Heart left ventricle (tissue), 16 donors: ENCODE results near the gene SNRPB2. TPM values are rescaled to one million over a fixed set of nuclear protein-coding genes. Genes with fewer than 3 reads are reported as not detected.

ENCODE experiments used
- ATAC-seq, 4 donors: fragments of 200-7000 bp; cut with Tn5 transposase; one replicate each; pipeline ENCODE4 v1.9.1; 2020 to 2022; ENCODE audit warnings: moderate library complexity in 4 of 4, mild to moderate bottlenecking in 3 of 4, moderate number of reproducible peaks in 1 of 4
- DNase-seq, 5 donors: peaks; one replicate each; pipeline ENCODE4 v3.0.0-alpha.2; 2020
- H3K27ac ChIP-seq, 12 donors: fragments of 200-600 bp; sonication (generic) in 4 of 12; one replicate each; pipeline versions ENCODE4 v1.5.0 to v1.8.0; 2016 to 2022; ENCODE audit warnings: mild to moderate bottlenecking in 2 of 12
- H3K27me3 ChIP-seq, 9 donors: fragments of 200-600 bp; sonication (generic) in 2 of 9; one replicate each; pipeline versions ENCODE4 v1.5.1 to v1.8.0; 2016 to 2022; ENCODE audit warnings: mild to moderate bottlenecking in 3 of 9
- H3K36me3 ChIP-seq, 9 donors: fragments of 200-600 bp; sonication (generic) in 2 of 9; one replicate each; pipeline versions ENCODE4 v1.5.0 to v1.8.0; 2018 to 2022; ENCODE audit warnings: mild to moderate bottlenecking in 2 of 9
- H3K4me1 ChIP-seq, 12 donors: fragments of 200-600 bp; sonication (generic) in 4 of 12; one replicate each; pipeline versions ENCODE4 v1.5.0 to v1.8.0; 2016 to 2022; ENCODE audit warnings: mild to moderate bottlenecking in 3 of 12
- H3K4me3 ChIP-seq, 12 donors: fragments of 200-600 bp; sonication (generic) in 4 of 12; one replicate each; pipeline versions ENCODE4 v1.5.0 to v1.8.0; 2017 to 2022; ENCODE audit warnings: mild to moderate bottlenecking in 9 of 12, moderate library complexity in 4 of 12
- H3K9me3 ChIP-seq, 12 donors: fragments of 200-600 bp; sonication (generic) in 4 of 12; one replicate each; pipeline versions ENCODE4 v1.5.0 to v1.8.0; 2016 to 2022; ENCODE audit warnings: mild to moderate bottlenecking in 1 of 12
- CTCF ChIP-seq, 12 donors: fragments of 200-600 bp; sonication (generic) in 4 of 12; IDR thresholded peaks; one replicate each; pipeline versions ENCODE4 v1.5.0 to v1.8.0; 2018 to 2022; ENCODE audit warnings: antibody characterized with exemption in 12 of 12, mild to moderate bottlenecking in 5 of 12
- POLR2A ChIP-seq, 2 donors: fragments of 450-650 bp; IDR thresholded peaks; one replicate each; pipeline ENCODE4 v1.6.1; 2017; ENCODE audit warnings: antibody characterized with exemption in 2 of 2, mild to moderate bottlenecking in 2 of 2, moderate library complexity in 2 of 2
- WGBS, 4 donors: extraction: QIAGEN DNeasy Blood & Tissue Kit in 2 of 4; methylation state at CpG; one replicate each; pipeline versions ENCODE4 v1.1.5 to v1.1.7; 2013 to 2018; 5-methylcytosine and 5-hydroxymethylcytosine counted together
- intact Hi-C, 10 donors: fragments of 100-400 bp; cut with DNase I; formaldehyde crosslinking; loops; one replicate each; pipeline versions ENCODE4 v1.11.1 to v1.14.2; 2022
- polyA plus RNA-seq, 2 donors: library from polyadenylated mRNA; stranded (reverse); fragments of 200-250 nt; gene quantifications; one replicate each; pipeline ENCODE4 v1.2.3, GENCODE V29; 2013
- total RNA-seq, 9 donors: library from RNA; depleted of rRNA in 2 of 9; stranded (reverse); fragments of >200 nt in 2 of 9; fragmentation: NEBNext Ultra II Directional in 3 of 9; extraction: Animal tissue kit (Norgen Biotek cat#: 25700) in 3 of 9; gene quantifications; one replicate each; pipeline versions ENCODE4 v1.1.0 to v1.2.4, GENCODE V29; 2016 to 2023
- donor health status: ischemic (EF 13 %, LVEDD 7.1; RV severe dilation, severe dysfunction).
- donor health status: healthy with polysubstance abuse.
- donor health status: DM: no; HTN: yes; CAD: no.
- donor health status: DM: no; HTN: no; CAD: no.
- donor health status: ischemic (EF 25% LVEDD 6.9; RV normal size, moderate dysfunction).
- donor health status: ischemic (EF 25% LVEDD 5.7; RV mildly dilated, moderate dysfunction).
- donor health status: healthy.
- donor health status: DM: yes; HTN: yes; CAD: no.
- donor health status: ischemic (EF 35%, LVEDD 5.7; RV mildly dilated, moderate dysfunction).
- donor health status: nonischemic (EF 11% LVEDD 7.7; RV severe dilation, severe dysfunction).
- donor health status: DM: yes; HTN: yes; CAD: no.
- donor health status: PGD.
- donor health status: ischemic (EF 29% LVEDD 5.4; RV normal size, mild dysfunction).
- donor health status: nonischemic (EF 23%, LVEDD 6.1; RV moderate dilation, normal function).

The SNRPB2 gene
- total and polyA plus RNA-seq, 11 donors: 20.2 to 60.9 (median 33.2) TPM

DNA sequence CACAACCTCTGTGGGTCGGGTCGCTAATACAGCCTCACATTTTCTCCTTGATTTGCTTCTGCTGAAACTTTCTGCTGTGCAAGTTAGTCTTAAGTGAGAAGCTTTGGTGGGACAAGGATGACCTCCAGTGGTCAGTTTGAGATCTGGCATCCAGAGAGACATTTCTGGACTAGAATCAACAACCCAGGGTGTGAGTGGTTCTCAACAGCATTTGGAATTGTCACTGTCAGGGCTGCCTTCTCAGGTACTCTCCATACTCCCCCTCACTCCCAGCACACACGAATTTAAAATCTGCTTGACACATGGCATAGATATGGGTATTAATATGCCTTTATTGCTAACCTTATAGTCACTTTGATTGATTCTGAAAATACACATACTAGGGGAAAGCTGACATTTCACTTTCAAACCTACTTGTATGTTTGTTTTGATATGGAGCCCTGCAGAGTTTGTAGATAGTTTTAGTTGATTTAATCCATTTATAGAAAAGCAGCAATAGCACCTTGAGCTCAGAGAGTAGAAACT lies 31.5 kb downstream of the SNRPB2 start:
- WGBS, 4 donors: 0 to 1% (median 0%) methylated on average over 3 of the region's 3 CpGs
- DNase-seq: peak in 4 of 5 donors; percentile 26 to 38 (median 26)
- peak; percentile 47 to 76 (median 68) for TF ChIP-seq CTCF (IDR thresholded peaks at IDR 0.05)
- no peak for TF ChIP-seq POLR2A (IDR thresholded peaks at IDR 0.05)
- Histone ChIP-seq H3K27ac (no peak overlapping the region), H3K27me3 (peaks cover 0 to 14% (median 2%) of the 10 kb centered on the region in 9 donors), H3K4me1 (peaks cover 0 to 5% (median 0%) of the 10 kb centered on the region in 12 donors), H3K36me3 (no peaks in the 10 kb centered on the region), H3K4me3 (no peak overlapping the region), H3K9me3 (no peaks in the 10 kb centered on the region)
- intact Hi-C loops: loop anchor here in 9 of 10 donors (1.0 to 10.0 kb wide), 5 partner anchors 57 to 244 kb away; no protein-coding TSS in a partner anchor
- ATAC-seq: peak in 3 of 4 donors; percentile 76 to 78 (median 78)

GRCh38 chr20:16764560-16764959 lies 34.7 kb downstream of the SNRPB2 start:
- no peaks in the 10 kb centered on the region for H3K36me3 ChIP-seq

GRCh38 chr20:16771213-16771612 lies 41.4 kb downstream of the SNRPB2 start:
- Histone ChIP-seq H3K36me3 (no peaks in the 10 kb centered on the region), H3K27ac (no peak overlapping the region), H3K4me1 (no peaks in the 10 kb centered on the region), H3K4me3 (no peak overlapping the region), H3K27me3 (peaks cover 0 to 7% (median 0%) of the 10 kb centered on the region in 9 donors), H3K9me3 (peaks cover 0 to 8% (median 0%) of the 10 kb centered on the region in 12 donors)
- no peak for TF ChIP-seq POLR2A (IDR thresholded peaks at IDR 0.05)
- peak in 1 of 12 donors; percentile 7 for TF ChIP-seq CTCF (IDR thresholded peaks at IDR 0.05)
- DNase-seq (no peak), ATAC-seq (no peak)
- intact Hi-C loops: no loop called here

More at GRCh38 chr20:16764560-16764959, 34.7 kb downstream of the SNRPB2 start:
- WGBS, 4 donors: 33 to 52% (median 46%) methylated on average over 4 of the region's 4 CpGs
- TF ChIP-seq POLR2A (IDR thresholded peaks at IDR 0.05): no peak
- no peak for TF ChIP-seq CTCF (IDR thresholded peaks at IDR 0.05)
- Histone ChIP-seq H3K4me3 (no peak overlapping the region), H3K27me3 (peaks cover 0 to 16% (median 3%) of the 10 kb centered on the region in 9 donors), H3K27ac (no peak overlapping the region), H3K9me3 (no peaks in the 10 kb centered on the region), H3K4me1 (peaks cover 0 to 5% (median 0%) of the 10 kb centered on the region in 12 donors)
- DNase-seq: no peak
- no peak for ATAC-seq
- intact Hi-C loops: loop anchor here in 9 of 10 donors (5.0 to 10.0 kb wide), 3 partner anchors 60 to 247 kb away; no protein-coding TSS in a partner anchor

GRCh38 chr20:16775961-16776360 lies 46.1 kb downstream of the SNRPB2 start:
- Histone ChIP-seq H3K9me3 (peaks cover 0 to 8% (median 0%) of the 10 kb centered on the region in 12 donors), H3K27ac (no peak overlapping the region), H3K27me3 (no peaks in the 10 kb centered on the region), H3K4me3 (no peak overlapping the region), H3K36me3 (no peaks in the 10 kb centered on the region), H3K4me1 (no peaks in the 10 kb centered on the region)
- DNase-seq (no peak), ATAC-seq (no peak)
- intact Hi-C loops: no loop called here
- TF ChIP-seq POLR2A (IDR thresholded peaks at IDR 0.05) (no peak), CTCF (IDR thresholded peaks at IDR 0.05) (no peak)
- 71 to 84% (median 74%) methylated on average over 1 of the region's 1 CpG for WGBS, 4 donors
